Measurements from ENCODE around the gene LMX1B. TPM values are rescaled to one million over a fixed set of nuclear protein-coding genes. Genes with fewer than 3 reads are reported as not detected.

The LMX1B gene
- total and polyA plus RNA-seq, 7 donors, result 0.01 to 0.26 (median 0.08) TPM; not detected in 1

- TF ChIP-seq, protein P1, sequence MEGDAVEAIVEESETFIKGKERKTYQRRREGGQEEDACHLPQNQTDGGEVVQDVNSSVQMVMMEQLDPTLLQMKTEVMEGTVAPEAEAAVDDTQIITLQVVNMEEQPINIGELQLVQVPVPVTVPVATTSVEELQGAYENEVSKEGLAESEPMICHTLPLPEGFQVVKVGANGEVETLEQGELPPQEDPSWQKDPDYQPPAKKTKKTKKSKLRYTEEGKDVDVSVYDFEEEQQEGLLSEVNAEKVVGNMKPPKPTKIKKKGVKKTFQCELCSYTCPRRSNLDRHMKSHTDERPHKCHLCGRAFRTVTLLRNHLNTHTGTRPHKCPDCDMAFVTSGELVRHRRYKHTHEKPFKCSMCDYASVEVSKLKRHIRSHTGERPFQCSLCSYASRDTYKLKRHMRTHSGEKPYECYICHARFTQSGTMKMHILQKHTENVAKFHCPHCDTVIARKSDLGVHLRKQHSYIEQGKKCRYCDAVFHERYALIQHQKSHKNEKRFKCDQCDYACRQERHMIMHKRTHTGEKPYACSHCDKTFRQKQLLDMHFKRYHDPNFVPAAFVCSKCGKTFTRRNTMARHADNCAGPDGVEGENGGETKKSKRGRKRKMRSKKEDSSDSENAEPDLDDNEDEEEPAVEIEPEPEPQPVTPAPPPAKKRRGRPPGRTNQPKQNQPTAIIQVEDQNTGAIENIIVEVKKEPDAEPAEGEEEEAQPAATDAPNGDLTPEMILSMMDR (IDR thresholded peaks at IDR 0.05), result no peak
- no peaks in the 10 kb centered on the region for H3K36me3 ChIP-seq (ENCODE audit: insufficient read depth in 1 of 2, low read depth in 1 of 2)
- H3K4me3 ChIP-seq, result no peak overlapping the region
- no peak overlapping the region for H3K27ac ChIP-seq
- peaks cover 8% of the 10 kb centered on the region for H3K4me1 ChIP-seq
- ATAC-seq (no peak), DNase-seq (no peak)
- 68 to 69% (median 69%) methylated on average over 17 of the region's 17 CpGs for WGBS, 3 donors
- intact Hi-C loops (cut with DNase I), result no loop called here
- no peaks in the 10 kb centered on the region for H3K9me3 ChIP-seq
- peaks cover 0 to 1% (median under 1%) of the 10 kb centered on the region in 3 donors for H3K27me3 ChIP-seq (ENCODE audit: insufficient read depth in 3 of 3, low read length in 2 of 3)
Measured at GRCh38 chr9:126583144-126583760, 30.5 kb upstream of the LMX1B start.

- TF ChIP-seq, protein P1 (IDR thresholded peaks at IDR 0.05), result no peak
- H3K27ac ChIP-seq, result no peak overlapping the region
- 95 to 99% (median 96%) methylated on average over 7 of the region's 7 CpGs for WGBS, 3 donors
- H3K27me3 ChIP-seq (ENCODE audit: insufficient read depth in 3 of 3, low read length in 2 of 3), result peaks cover 0 to 2% (median 0%) of the 10 kb centered on the region in 3 donors
- no peaks in the 10 kb centered on the region for H3K9me3 ChIP-seq
- H3K4me3 ChIP-seq, result no peak overlapping the region
- peaks cover 8% of the 10 kb centered on the region for H3K4me1 ChIP-seq
- no peak for ATAC-seq
- DNase-seq, result no peak
- no peaks in the 10 kb centered on the region for H3K36me3 ChIP-seq (ENCODE audit: insufficient read depth in 1 of 2, low read depth in 1 of 2)
- intact Hi-C loops (cut with DNase I), result no loop called here
Measured at GRCh38 chr9:126584611-126585010, 29.1 kb upstream of the LMX1B start.

DNA sequence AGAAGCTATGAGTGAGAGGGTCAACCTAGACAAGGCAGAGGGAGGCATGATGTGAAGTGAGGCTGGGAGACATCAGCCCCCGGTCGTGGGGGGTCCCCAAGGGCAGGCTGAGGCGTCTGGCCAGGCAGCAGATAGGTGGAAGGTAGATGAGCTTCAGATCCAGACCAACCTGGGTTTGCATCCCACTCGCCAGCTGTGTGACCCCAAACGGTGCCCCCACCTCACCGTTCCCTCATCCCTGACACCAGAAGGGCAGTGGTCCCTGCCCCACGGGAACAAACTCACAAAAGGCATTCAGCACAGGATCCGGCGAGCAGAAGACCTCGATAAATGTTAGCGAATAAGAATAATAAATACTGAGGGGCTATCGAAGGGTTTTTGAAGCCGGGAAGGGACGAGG lies 27.5 kb upstream of the LMX1B start:
- Histone ChIP-seq H3K27me3 (ENCODE audit: insufficient read depth in 3 of 3, low read length in 2 of 3) (peaks cover 0 to 2% (median 0%) of the 10 kb centered on the region in 3 donors), H3K9me3 (no peaks in the 10 kb centered on the region), H3K36me3 (ENCODE audit: insufficient read depth in 1 of 2, low read depth in 1 of 2) (no peaks in the 10 kb centered on the region), H3K4me3 (no peak overlapping the region), H3K4me1 (peaks cover 8% of the 10 kb centered on the region), H3K27ac (no peak overlapping the region)
- 84 to 89% (median 86%) methylated on average over 14 of the region's 14 CpGs for WGBS, 3 donors
- DNase-seq (no peak), ATAC-seq (no peak)
- intact Hi-C loops (cut with DNase I), result no loop called here
- TF ChIP-seq, protein P1 (IDR thresholded peaks at IDR 0.05), result no peak

DNA sequence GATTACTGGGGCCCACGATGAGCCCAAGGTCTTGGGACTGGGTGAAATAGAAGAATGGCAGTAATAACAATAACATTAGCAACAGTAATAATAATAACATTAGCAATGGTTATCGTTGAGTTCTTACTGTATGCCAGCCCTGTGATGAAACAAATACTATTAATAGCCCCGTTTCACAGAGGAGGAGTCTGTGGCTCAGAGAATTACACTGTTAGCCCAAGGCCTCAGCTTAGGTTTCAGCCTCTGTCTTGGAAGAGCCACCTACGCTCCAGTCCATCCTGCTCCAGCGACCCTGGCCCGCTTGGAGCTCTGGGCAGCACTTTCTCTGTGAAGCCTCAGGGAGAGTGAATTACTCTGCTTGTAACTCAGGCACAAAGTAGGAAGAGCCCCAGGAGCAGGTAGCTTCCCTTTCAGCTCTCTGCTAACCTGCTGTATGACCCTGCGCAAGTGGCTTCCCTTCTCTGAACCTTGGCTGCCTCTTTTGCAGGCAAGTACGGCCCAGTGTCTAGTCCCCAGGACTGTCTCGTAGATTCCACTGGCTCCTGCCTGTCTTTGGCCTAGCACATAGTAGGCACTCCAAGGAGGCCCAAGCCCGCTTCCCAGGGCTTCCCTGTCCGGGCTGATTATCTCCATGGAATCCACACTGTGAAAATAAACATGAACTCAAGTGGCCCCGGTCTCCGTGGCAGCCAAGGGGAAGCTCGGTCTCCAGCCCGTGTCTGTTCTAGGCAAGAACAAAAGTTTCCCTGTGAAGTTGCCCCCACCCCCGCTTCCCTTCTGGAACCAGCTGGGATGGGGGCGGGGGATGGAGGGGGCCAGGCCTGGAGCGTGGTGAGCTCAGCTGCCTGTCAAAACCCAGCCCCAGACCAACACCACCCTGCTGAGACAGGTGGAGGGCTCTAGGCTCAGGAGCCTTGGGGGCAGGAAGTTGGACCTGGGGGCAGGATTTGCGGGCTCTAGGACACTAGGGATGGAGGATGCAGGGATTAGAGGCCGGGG lies 26.2 kb upstream of the LMX1B start:
- intact Hi-C loops (cut with DNase I), result no loop called here
- Histone ChIP-seq H3K27me3 (ENCODE audit: insufficient read depth in 3 of 3, low read length in 2 of 3) (peaks cover 0 to 2% (median 0%) of the 10 kb centered on the region in 3 donors), H3K4me3 (no peak overlapping the region), H3K4me1 (peaks cover 8% of the 10 kb centered on the region), H3K9me3 (no peaks in the 10 kb centered on the region), H3K27ac (no peak overlapping the region), H3K36me3 (ENCODE audit: insufficient read depth in 1 of 2, low read depth in 1 of 2) (no peaks in the 10 kb centered on the region)
- DNase-seq (no peak), ATAC-seq (peak; percentile 66 to 93 (median 91))
- TF ChIP-seq, protein P1 (IDR thresholded peaks at IDR 0.05), result no peak
- WGBS, 3 donors, result 26 to 46% (median 29%) methylated on average over 20 of the region's 20 CpGs
